GM12878 (cell line): ENCODE measurements around the gene SLCO3A1. TPM values are rescaled to one million over a fixed set of nuclear protein-coding genes. Genes with fewer than 3 reads are reported as not detected.

Experiments
- ATAC-seq: fragments of 200-7000 bp; cut with Tn5 transposase; 3 replicates; pipeline ENCODE4 v1.9.1; 2020; ENCODE audit warnings: mild to moderate bottlenecking, moderate library complexity
- BruUV-seq: library from RNA; stranded (reverse); fragments of 400-500 nt; replicated peaks from 2 replicates; lab custom pipeline; 2021; lab: Mats Ljungman, UMichigan
- CTCF ChIA-PET: fragments of 300-600 bp; sonication (Branson Sonifier 250); formaldehyde crosslinking; extraction: SDS; loops from one replicate; lab custom pipeline; 2021; ENCODE audit warnings: inconsistent platforms; lab: Yijun Ruan, JAX
- POLR2A ChIA-PET: fragments of 350-600 bp; formaldehyde crosslinking; extraction: SDS; loops from one replicate; lab custom pipeline; 2021; ENCODE audit warnings: inconsistent platforms; lab: Charles Lee
- RAD21 ChIA-PET: fragments of 300-600 bp; sonication (Branson Sonifier 250); formaldehyde crosslinking; loops from one replicate; lab custom pipeline; 2023; ENCODE audit warnings: antibody characterized with exemption; ENCODE audit not compliant: unreplicated experiment; lab: Charles Lee
- SMC1A ChIA-PET: fragments of 300-600 bp; sonication (Branson Sonifier 250); formaldehyde crosslinking; loops from one replicate; lab custom pipeline; 2023; ENCODE audit not compliant: unreplicated experiment, uncharacterized antibody; lab: Charles Lee
- DNase-seq: peaks from one replicate; pipeline ENCODE4 v3.0.0-alpha.2; 2011; ENCODE audit warnings: low read depth, low spot score
- FAIRE-seq: peaks from 3 replicates; lab custom pipeline; 2011; peaks lifted over from hg19 to GRCh38; lab: Jason Lieb, UNC
- H2AFZ ChIP-seq: 2 replicates; pipeline ENCODE4 v1.6.0; 2011; ENCODE audit warnings: low read depth, low read length, control low read depth; ENCODE audit not compliant: control insufficient read depth
- H3K27ac ChIP-seq: 2 replicates; pipeline ENCODE4 v1.5.1; 2011; ENCODE audit warnings: control low read depth; ENCODE audit not compliant: control insufficient read depth, insufficient read depth
- H3K27me3 ChIP-seq, 2 experiments: replicated peaks in 1 of 2; 2 replicates each; pipeline versions ENCODE4 v1.6.0 to v1.6.1; 2011; ENCODE audit warnings: low read length in 1 of 2; ENCODE audit not compliant: control insufficient read depth in 2 of 2, insufficient read depth in 2 of 2
- H3K36me3 ChIP-seq, 2 experiments: 2 replicates each; pipeline ENCODE4 v1.5.1; 2011; ENCODE audit warnings: low read length in 1 of 2; ENCODE audit not compliant: control insufficient read depth in 2 of 2, insufficient read depth in 2 of 2
- H3K4me1 ChIP-seq: 2 replicates; pipeline ENCODE4 v1.6.1; 2011; ENCODE audit warnings: mild to moderate bottlenecking, low read length, moderate library complexity, mixed read lengths; ENCODE audit not compliant: control insufficient read depth, insufficient read depth
- H3K4me2 ChIP-seq: 2 replicates; pipeline ENCODE4 v1.6.0; 2011; ENCODE audit warnings: control low read depth; ENCODE audit not compliant: control insufficient read depth, insufficient read depth
- H3K4me3 ChIP-seq: fragments of 200-600 bp; sonication (generic); 2 replicates; pipeline ENCODE4 v1.5.1; 2016
- H3K79me2 ChIP-seq: 2 replicates; pipeline ENCODE4 v1.6.0; 2011; ENCODE audit warnings: low read length; ENCODE audit not compliant: control insufficient read depth, insufficient read depth
- H3K9ac ChIP-seq: 2 replicates; pipeline ENCODE4 v1.8.0; 2011; ENCODE audit warnings: low read length, control low read depth, mixed read lengths; ENCODE audit not compliant: control insufficient read depth, insufficient read depth
- H3K9me3 ChIP-seq: replicated peaks from 3 replicates; pipeline ENCODE4 v1.5.1; 2011; ENCODE audit warnings: mild to moderate bottlenecking, low read length; ENCODE audit not compliant: control insufficient read depth, insufficient read depth
- H4K20me1 ChIP-seq: 2 replicates; pipeline ENCODE4 v1.6.0; 2011; ENCODE audit not compliant: control insufficient read depth, insufficient read depth
- FOXM1 ChIP-seq: IDR thresholded peaks from 2 replicates; pipeline ENCODE4 v1.6.1; 2012; ENCODE audit warnings: low read depth, mild to moderate bottlenecking, inconsistent platforms, low read length, moderate library complexity
- HDAC2 ChIP-seq: fragments of 200-600 bp; sonication (generic); IDR thresholded peaks from 2 replicates; pipeline ENCODE4 v1.6.1; 2017
- JUNB ChIP-seq: IDR thresholded peaks from 2 replicates; pipeline ENCODE4 v1.6.1; 2016; ENCODE audit warnings: antibody characterized with exemption, mild to moderate bottlenecking
- JUND ChIP-seq: IDR thresholded peaks from 2 replicates; pipeline ENCODE4 v1.6.1; 2012; ENCODE audit warnings: low read depth, mild to moderate bottlenecking, low read length, improper control_type of control experiment, moderate library complexity
- MYC ChIP-seq: IDR thresholded peaks from 2 replicates; pipeline ENCODE4 v1.6.1; 2011; ENCODE audit warnings: mild to moderate bottlenecking, low read length, moderate library complexity, inconsistent platforms; ENCODE audit not compliant: insufficient read depth, insufficient replicate concordance, insufficient read length, severe bottlenecking
- SMAD1 ChIP-seq: fragments of 450-650 bp; IDR thresholded peaks from 2 replicates; pipeline ENCODE4 v1.6.1; 2018; ENCODE audit warnings: mild to moderate bottlenecking, low read depth; ENCODE audit not compliant: partially characterized antibody
- ZNF217 ChIP-seq: fragments of 450-650 bp; IDR thresholded peaks from 2 replicates; pipeline ENCODE4 v1.6.1; 2017; ENCODE audit warnings: antibody characterized with exemption, mild to moderate bottlenecking
- ZSCAN29 ChIP-seq: fragments of 450-650 bp; IDR thresholded peaks from 2 replicates; pipeline ENCODE4 v1.6.1; 2017; ENCODE audit warnings: mild to moderate bottlenecking, moderate library complexity
- WGBS: methylation state at CpG from one replicate; pipeline ENCODE4 v1.1.6; 2016; ENCODE audit warnings: low lambda C conversion rate; ENCODE audit not compliant: insufficient replicate concordance, insufficient coverage; ENCODE audit errors: missing lambda C conversion rate; 5-methylcytosine and 5-hydroxymethylcytosine counted together
- in situ Hi-C: fragments of 300-500 bp; cut with MboI; formaldehyde crosslinking; loops from 9 replicates; pipeline ENCODE4 v1.14.3; 2018; ENCODE audit warnings: mixed read lengths
- intact Hi-C: fragments of 100-400 bp; cut with micrococcal nuclease; formaldehyde crosslinking; loops from one replicate; pipeline ENCODE4 v1.14.2; 2022; ENCODE audit not compliant: unreplicated experiment
- polyA plus RNA-seq, 11 experiments: library from polyadenylated mRNA; depleted of rRNA in 4 of 11; unstranded in 6 of 11; stranded (reverse) in 5 of 11; fragments of >200 nt; fragmentation: Nextera tagmentation in 4 of 11; fragmentation: Illumina TruSeq in 1 of 11; extraction: Ambion mirVana in 4 of 11; extraction: Trizol in 1 of 11; gene quantifications; 1 replicate in 1 of 11; 2 replicates in 10 of 11; pipeline versions ENCODE4 v1.2.1 to v1.2.3, GENCODE V29; 2011 to 2016; ENCODE audit warnings: inconsistent platforms in 2 of 11, missing spikeins in 2 of 11, low read depth in 1 of 11
- total RNA-seq, 4 experiments: library from RNA; depleted of rRNA in 3 of 4; stranded (reverse); fragments of >200 nt in 3 of 4; fragmentation: Illumina TruSeq in 1 of 4; extraction: Trizol in 1 of 4; gene quantifications; 2 replicates each; pipeline versions ENCODE4 v1.2.1 to v1.2.3, GENCODE V29; 2013 to 2021
- TF ChIP-seq, protein P1 (sequence below): fragments of 450-650 bp; IDR thresholded peaks from 2 replicates; pipeline ENCODE4 v1.6.1; 2014; ENCODE audit warnings: mild to moderate bottlenecking
- TF ChIP-seq, protein P2 (sequence below), 3 experiments: IDR thresholded peaks in 2 of 3; conservative IDR thresholded peaks in 1 of 3; 2 replicates each; pipeline ENCODE4 v1.5.1; 2011; ENCODE audit warnings: low read depth in 3 of 3, low read length in 3 of 3, mild to moderate bottlenecking in 3 of 3, control low read depth in 2 of 3, moderate library complexity in 2 of 3, inconsistent platforms in 1 of 3, mixed read lengths in 1 of 3; ENCODE audit not compliant: control insufficient read depth in 2 of 3, insufficient read depth in 1 of 3; ENCODE audit errors: extremely low read depth in 1 of 3
- TF ChIP-seq, protein P3 (sequence below): fragments of 450-650 bp; IDR thresholded peaks from 2 replicates; pipeline ENCODE4 v1.6.1; 2017; ENCODE audit warnings: antibody characterized with exemption, mild to moderate bottlenecking, moderate library complexity

The SLCO3A1 gene
- total and polyA plus RNA-seq, 10 of the 15 experiments (the other 5 are each of a cell fraction or from before 2014, with no cell fraction given): 0.05 to 5.9 (median 0.31) TPM

DNA sequence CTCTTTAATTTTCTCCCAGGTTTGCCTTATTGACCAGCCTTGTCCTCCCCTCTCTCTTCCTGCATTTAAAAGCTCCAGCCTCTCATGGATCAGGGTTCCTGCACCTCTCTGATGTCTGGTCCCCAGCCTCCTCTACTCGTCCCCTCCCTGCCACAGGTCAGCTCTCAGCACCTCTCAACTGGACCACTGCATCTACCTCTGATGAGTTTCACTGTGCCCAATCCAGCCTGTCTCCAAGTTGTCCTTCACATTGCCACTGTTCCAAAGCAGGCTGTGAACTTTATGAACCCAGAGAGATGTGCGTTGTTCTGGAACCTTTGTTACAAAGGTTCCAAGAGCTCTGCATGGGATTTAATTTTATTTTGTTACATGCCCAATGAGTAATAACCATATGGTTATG is 76.6 kb downstream of the SLCO3A1 start:
- Histone ChIP-seq H3K36me3 (no peaks in the 10 kb centered on the region), H3K4me1 (no peaks in the 10 kb centered on the region), H3K9ac (no peak overlapping the region), H3K9me3 (no peaks in the 10 kb centered on the region; the same call in 2 of the 3 replicates), H3K27ac (no peak overlapping the region), H3K4me2 (no peak overlapping the region), H3K4me3 (no peak overlapping the region), H2AFZ (no peak overlapping the region), H3K79me2 (no peaks in the 10 kb centered on the region), H4K20me1 (no peaks in the 10 kb centered on the region), H3K27me3 (peaks cover 0 to 2% of the 10 kb centered on the region in 2 experiments; a peak in 1 of 4 replicates)
- in situ Hi-C loops (no loop called here), intact Hi-C loops (no loop called here)
- no TSS peak for BruUV-seq
- 43% methylated on average over 2 of the region's 2 CpGs for WGBS
- POLR2A ChIA-PET: no interaction called here
- SMC1A ChIA-PET: no interaction called here
- TF ChIP-seq, protein P1, sequence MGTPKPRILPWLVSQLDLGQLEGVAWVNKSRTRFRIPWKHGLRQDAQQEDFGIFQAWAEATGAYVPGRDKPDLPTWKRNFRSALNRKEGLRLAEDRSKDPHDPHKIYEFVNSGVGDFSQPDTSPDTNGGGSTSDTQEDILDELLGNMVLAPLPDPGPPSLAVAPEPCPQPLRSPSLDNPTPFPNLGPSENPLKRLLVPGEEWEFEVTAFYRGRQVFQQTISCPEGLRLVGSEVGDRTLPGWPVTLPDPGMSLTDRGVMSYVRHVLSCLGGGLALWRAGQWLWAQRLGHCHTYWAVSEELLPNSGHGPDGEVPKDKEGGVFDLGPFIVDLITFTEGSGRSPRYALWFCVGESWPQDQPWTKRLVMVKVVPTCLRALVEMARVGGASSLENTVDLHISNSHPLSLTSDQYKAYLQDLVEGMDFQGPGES: no peak
- no peak for TF ChIP-seq ZNF217
- TF ChIP-seq SMAD1: no peak
- TF ChIP-seq HDAC2: no peak
- TF ChIP-seq ZSCAN29: no peak
- no peak for TF ChIP-seq JUNB
- TF ChIP-seq, protein P2, sequence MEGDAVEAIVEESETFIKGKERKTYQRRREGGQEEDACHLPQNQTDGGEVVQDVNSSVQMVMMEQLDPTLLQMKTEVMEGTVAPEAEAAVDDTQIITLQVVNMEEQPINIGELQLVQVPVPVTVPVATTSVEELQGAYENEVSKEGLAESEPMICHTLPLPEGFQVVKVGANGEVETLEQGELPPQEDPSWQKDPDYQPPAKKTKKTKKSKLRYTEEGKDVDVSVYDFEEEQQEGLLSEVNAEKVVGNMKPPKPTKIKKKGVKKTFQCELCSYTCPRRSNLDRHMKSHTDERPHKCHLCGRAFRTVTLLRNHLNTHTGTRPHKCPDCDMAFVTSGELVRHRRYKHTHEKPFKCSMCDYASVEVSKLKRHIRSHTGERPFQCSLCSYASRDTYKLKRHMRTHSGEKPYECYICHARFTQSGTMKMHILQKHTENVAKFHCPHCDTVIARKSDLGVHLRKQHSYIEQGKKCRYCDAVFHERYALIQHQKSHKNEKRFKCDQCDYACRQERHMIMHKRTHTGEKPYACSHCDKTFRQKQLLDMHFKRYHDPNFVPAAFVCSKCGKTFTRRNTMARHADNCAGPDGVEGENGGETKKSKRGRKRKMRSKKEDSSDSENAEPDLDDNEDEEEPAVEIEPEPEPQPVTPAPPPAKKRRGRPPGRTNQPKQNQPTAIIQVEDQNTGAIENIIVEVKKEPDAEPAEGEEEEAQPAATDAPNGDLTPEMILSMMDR (IDR thresholded peaks at IDR 0.05 in 2 of 3, conservative IDR thresholded peaks at IDR 0.05 in 1 of 3; ENCODE audit: control insufficient read depth in 2 of 3, extremely low read depth in 1 of 3, insufficient read depth in 1 of 3, low read depth in 3 of 3, low read length in 3 of 3): no peak
- no peak for TF ChIP-seq FOXM1
- TF ChIP-seq, protein P3, sequence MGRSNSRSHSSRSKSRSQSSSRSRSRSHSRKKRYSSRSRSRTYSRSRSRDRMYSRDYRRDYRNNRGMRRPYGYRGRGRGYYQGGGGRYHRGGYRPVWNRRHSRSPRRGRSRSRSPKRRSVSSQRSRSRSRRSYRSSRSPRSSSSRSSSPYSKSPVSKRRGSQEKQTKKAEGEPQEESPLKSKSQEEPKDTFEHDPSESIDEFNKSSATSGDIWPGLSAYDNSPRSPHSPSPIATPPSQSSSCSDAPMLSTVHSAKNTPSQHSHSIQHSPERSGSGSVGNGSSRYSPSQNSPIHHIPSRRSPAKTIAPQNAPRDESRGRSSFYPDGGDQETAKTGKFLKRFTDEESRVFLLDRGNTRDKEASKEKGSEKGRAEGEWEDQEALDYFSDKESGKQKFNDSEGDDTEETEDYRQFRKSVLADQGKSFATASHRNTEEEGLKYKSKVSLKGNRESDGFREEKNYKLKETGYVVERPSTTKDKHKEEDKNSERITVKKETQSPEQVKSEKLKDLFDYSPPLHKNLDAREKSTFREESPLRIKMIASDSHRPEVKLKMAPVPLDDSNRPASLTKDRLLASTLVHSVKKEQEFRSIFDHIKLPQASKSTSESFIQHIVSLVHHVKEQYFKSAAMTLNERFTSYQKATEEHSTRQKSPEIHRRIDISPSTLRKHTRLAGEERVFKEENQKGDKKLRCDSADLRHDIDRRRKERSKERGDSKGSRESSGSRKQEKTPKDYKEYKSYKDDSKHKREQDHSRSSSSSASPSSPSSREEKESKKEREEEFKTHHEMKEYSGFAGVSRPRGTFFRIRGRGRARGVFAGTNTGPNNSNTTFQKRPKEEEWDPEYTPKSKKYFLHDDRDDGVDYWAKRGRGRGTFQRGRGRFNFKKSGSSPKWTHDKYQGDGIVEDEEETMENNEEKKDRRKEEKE: no peak
- TF ChIP-seq JUND: no peak
- TF ChIP-seq MYC: no peak
- DNase-seq (no peak), FAIRE-seq (no peak), ATAC-seq (no peak)
- RAD21 ChIA-PET: no interaction called here
- CTCF ChIA-PET: no interaction called here
